ENCODE measurements around the gene RBM23. TPM values are rescaled to one million over a fixed set of nuclear protein-coding genes. Genes with fewer than 3 reads are reported as not detected.

The RBM23 gene
- total RNA-seq, 4 donors from 2014 or later: 81.9 to 633 (median 298) TPM

DNA sequence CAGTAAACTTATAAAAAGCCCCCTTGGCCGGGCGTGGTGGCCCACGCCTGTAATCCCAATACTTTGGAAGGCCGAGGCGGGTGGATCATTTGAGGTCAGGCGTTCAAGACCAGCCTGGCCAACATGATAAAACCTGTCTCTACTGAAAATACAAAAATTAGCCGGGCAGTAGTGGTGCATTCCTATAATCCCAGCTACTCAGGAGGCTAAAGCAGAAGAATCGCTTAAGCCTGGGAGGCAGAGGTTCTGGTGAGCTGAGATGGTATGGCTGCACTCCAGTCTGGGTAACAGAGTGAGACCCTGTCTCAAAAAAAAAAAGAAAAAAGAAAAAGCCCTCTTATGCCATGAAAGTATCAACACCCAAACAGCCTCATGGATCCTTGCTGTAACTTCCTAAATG lies 6.6 kb upstream of the RBM23 start:
- H3K9me3 ChIP-seq: no peaks in the 10 kb centered on the region
- WGBS, 2 donors: 94 to 95% methylated on average over 8 of the region's 8 CpGs
- H3K36me3 ChIP-seq: peaks cover 2 to 63% (median 7%) of the 10 kb centered on the region in 3 donors
- H3K27me3 ChIP-seq: no peaks in the 10 kb centered on the region
- H3K4me3 ChIP-seq: no peak overlapping the region
- no peak for DNase-seq (ENCODE audit: low spot score in 2 of 2)
- no peak overlapping the region for H3K27ac ChIP-seq
- H3K4me1 ChIP-seq: peaks cover 0 to 16% (median 12%) of the 10 kb centered on the region in 4 donors
- TF ChIP-seq POLR2A (IDR thresholded peaks at IDR 0.05) (no peak), EP300 (IDR thresholded peaks at IDR 0.05) (no peak)
- TF ChIP-seq, protein P1, sequence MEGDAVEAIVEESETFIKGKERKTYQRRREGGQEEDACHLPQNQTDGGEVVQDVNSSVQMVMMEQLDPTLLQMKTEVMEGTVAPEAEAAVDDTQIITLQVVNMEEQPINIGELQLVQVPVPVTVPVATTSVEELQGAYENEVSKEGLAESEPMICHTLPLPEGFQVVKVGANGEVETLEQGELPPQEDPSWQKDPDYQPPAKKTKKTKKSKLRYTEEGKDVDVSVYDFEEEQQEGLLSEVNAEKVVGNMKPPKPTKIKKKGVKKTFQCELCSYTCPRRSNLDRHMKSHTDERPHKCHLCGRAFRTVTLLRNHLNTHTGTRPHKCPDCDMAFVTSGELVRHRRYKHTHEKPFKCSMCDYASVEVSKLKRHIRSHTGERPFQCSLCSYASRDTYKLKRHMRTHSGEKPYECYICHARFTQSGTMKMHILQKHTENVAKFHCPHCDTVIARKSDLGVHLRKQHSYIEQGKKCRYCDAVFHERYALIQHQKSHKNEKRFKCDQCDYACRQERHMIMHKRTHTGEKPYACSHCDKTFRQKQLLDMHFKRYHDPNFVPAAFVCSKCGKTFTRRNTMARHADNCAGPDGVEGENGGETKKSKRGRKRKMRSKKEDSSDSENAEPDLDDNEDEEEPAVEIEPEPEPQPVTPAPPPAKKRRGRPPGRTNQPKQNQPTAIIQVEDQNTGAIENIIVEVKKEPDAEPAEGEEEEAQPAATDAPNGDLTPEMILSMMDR (IDR thresholded peaks at IDR 0.05): no peak

DNA sequence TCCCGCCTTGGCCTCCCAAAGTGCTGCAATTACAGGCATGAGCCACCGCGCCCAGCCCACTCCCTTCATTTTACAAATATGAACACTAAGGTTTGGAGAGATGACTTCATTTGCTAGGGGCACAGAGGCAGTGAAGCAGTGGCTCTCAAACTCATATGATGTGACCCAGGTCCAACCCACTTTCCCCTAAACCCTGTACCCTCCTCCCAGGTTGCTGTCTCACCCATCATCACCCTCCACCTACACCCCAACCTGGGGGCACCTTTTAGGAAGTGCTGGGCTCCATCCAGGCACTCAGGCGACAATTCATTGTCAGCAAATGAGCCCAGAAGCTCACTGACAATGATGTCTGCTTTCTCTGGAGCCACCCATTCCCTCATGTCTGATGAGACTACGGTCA lies 4.8 kb upstream of the RBM23 start:
- H3K27me3 ChIP-seq: no peaks in the 10 kb centered on the region
- no peak for DNase-seq (ENCODE audit: low spot score in 2 of 2)
- 93 to 96% methylated on average over 5 of the region's 5 CpGs for WGBS, 2 donors
- TF ChIP-seq, protein P1 (IDR thresholded peaks at IDR 0.05): no peak
- TF ChIP-seq POLR2A (IDR thresholded peaks at IDR 0.05) (no peak), EP300 (IDR thresholded peaks at IDR 0.05) (no peak)
- H3K27ac ChIP-seq: no peak overlapping the region
- H3K9me3 ChIP-seq: no peaks in the 10 kb centered on the region
- H3K4me3 ChIP-seq: no peak overlapping the region
- peaks cover 0 to 21% (median 14%) of the 10 kb centered on the region in 4 donors for H3K4me1 ChIP-seq
- H3K36me3 ChIP-seq: peaks cover 2 to 67% (median 7%) of the 10 kb centered on the region in 3 donors

DNA sequence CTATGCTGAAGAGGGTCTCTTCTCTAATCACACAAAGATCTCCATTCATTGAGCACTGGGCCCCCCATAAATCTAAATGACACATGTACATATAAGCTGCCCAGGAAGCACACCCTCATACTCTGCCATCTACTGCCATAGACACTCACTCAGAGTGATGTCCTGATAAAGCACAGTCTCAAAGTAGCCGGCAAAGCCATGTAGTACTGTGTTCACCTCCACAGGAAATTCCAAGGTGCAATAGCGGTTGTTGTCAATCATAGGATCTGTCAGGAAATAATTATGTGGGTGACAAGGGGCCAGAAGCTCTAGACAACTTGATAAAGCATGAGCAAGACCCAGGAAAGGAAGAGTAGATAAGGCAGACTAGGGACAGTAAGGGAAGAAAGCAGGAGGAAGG lies 3.3 kb upstream of the RBM23 start:
- peaks cover 0 to 17% (median 10%) of the 10 kb centered on the region in 4 donors for H3K4me1 ChIP-seq
- H3K27ac ChIP-seq: no peak overlapping the region
- H3K4me3 ChIP-seq: no peak overlapping the region
- no peak for DNase-seq (ENCODE audit: low spot score in 2 of 2)
- 70 to 83% methylated on average over 2 of the region's 2 CpGs for WGBS, 2 donors
- TF ChIP-seq, protein P1 (IDR thresholded peaks at IDR 0.05): no peak
- TF ChIP-seq POLR2A (IDR thresholded peaks at IDR 0.05): no peak
- no peak for TF ChIP-seq EP300 (IDR thresholded peaks at IDR 0.05)
- peaks cover 2 to 67% (median 7%) of the 10 kb centered on the region in 3 donors for H3K36me3 ChIP-seq
- no peaks in the 10 kb centered on the region for H3K27me3 ChIP-seq
- H3K9me3 ChIP-seq: no peaks in the 10 kb centered on the region

DNA sequence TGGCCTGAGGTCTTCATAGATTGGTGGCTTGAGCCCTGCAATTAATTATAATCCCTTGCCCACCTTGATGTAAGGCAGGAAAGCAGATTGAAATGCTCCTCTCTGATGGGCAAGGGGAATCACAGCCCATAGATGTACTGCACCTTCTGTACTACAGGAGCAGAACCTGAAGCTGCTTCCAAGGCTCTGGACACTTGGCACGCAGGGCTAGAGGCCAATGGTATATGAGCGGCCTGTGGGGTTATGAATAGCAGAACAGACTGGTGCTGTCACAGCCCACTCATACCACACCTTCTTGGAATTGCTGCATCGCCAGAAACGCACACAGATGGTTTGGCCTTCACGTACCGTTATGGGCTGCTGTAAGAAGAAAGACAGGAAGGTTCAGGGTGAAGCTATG lies 1.7 kb upstream of the RBM23 start:
- H3K4me1 ChIP-seq: peaks cover 0 to 32% (median 20%) of the 10 kb centered on the region in 4 donors
- H3K36me3 ChIP-seq: peaks cover 2 to 59% (median 3%) of the 10 kb centered on the region in 3 donors
- H3K27me3 ChIP-seq: no peaks in the 10 kb centered on the region
- H3K9me3 ChIP-seq: no peaks in the 10 kb centered on the region
- WGBS, 2 donors: 96 to 99% methylated on average over 6 of the region's 6 CpGs
- DNase-seq (ENCODE audit: low spot score in 2 of 2): no peak
- TF ChIP-seq EP300 (IDR thresholded peaks at IDR 0.05) (no peak), POLR2A (IDR thresholded peaks at IDR 0.05) (no peak)
- TF ChIP-seq, protein P1 (IDR thresholded peaks at IDR 0.05): no peak
- no peak overlapping the region for H3K4me3 ChIP-seq
- no peak overlapping the region for H3K27ac ChIP-seq

DNA sequence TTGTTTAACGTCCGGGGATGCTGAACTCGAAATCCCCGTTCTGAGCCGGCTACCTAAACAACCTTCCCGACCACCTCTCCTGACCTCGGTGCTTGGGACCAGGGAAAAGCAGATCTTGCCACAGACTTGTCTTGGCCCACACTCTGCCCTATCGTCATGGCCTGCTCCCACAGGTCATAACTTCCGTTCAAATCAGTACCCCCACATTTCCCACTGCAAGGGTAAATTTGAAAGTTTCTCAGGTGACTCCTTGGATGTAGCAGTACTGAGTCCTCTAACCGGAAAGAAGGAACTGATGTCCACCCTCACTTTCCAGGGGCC lies 612 bp upstream of the RBM23 start:
- H3K9me3 ChIP-seq: no peaks in the 10 kb centered on the region
- 7 to 9% methylated on average over 10 of the region's 10 CpGs for WGBS, 2 donors
- peak overlapping the region; percentile 29 to 91 (median 81) for H3K4me3 ChIP-seq
- H3K27me3 ChIP-seq: no peaks in the 10 kb centered on the region
- H3K36me3 ChIP-seq: peaks cover 0 to 53% (median 2%) of the 10 kb centered on the region in 3 donors
- TF ChIP-seq POLR2A (IDR thresholded peaks at IDR 0.05) (no peak), EP300 (IDR thresholded peaks at IDR 0.05) (no peak)
- TF ChIP-seq, protein P1 (IDR thresholded peaks at IDR 0.05): no peak
- H3K4me1 ChIP-seq: peaks cover 0 to 38% (median 20%) of the 10 kb centered on the region in 4 donors
- peak overlapping the region; percentile 94 to 100 (median 98) for H3K27ac ChIP-seq
- no peak for DNase-seq (ENCODE audit: low spot score in 2 of 2)
